SJSA1 (cell line): ENCODE results near the gene GMIP. TPM values are rescaled to one million over a fixed set of nuclear protein-coding genes. Genes with fewer than 3 reads are reported as not detected.

Source experiments
- DNase-seq, 2 experiments: peaks; one replicate each; pipeline ENCODE4 v3.0.0-alpha.2; 2015 to 2020; ENCODE audit warnings: low spot score in 2 of 2, low read depth in 1 of 2
- H3K27ac ChIP-seq: fragments of 250-450 bp; sonication (Bioruptor Pico); 2 replicates; pipeline ENCODE4 v1.5.1; 2020; ENCODE audit warnings: mild to moderate bottlenecking, moderate library complexity
- H3K27me3 ChIP-seq: fragments of 250-450 bp; sonication (Bioruptor Pico); replicated peaks from 2 replicates; pipeline ENCODE4 v1.5.1; 2020; ENCODE audit warnings: mild to moderate bottlenecking, moderate library complexity
- H3K36me3 ChIP-seq: fragments of 250-450 bp; sonication (Bioruptor Pico); 2 replicates; pipeline ENCODE4 v1.5.1; 2020; ENCODE audit warnings: mild to moderate bottlenecking
- H3K4me1 ChIP-seq: fragments of 250-450 bp; sonication (Bioruptor Pico); replicated peaks from 2 replicates; pipeline ENCODE4 v1.6.1; 2021; ENCODE audit warnings: mild to moderate bottlenecking
- H3K4me3 ChIP-seq: fragments of 250-450 bp; sonication (Bioruptor Pico); 2 replicates; pipeline ENCODE4 v1.5.1; 2020; ENCODE audit warnings: mild to moderate bottlenecking
- H3K9me3 ChIP-seq: fragments of 250-450 bp; sonication (Bioruptor Pico); replicated peaks from 2 replicates; pipeline ENCODE4 v1.5.1; 2020; ENCODE audit warnings: mild to moderate bottlenecking
- total RNA-seq: library from RNA; depleted of rRNA; stranded (reverse); fragments of >200 nt; shearing (Covaris generic); gene quantifications from 2 replicates; pipeline ENCODE4 v1.2.3, GENCODE V29; 2014

Gene GMIP
- total RNA-seq, 1 experiment from 2014 or later, result 2.9 TPM

DNA sequence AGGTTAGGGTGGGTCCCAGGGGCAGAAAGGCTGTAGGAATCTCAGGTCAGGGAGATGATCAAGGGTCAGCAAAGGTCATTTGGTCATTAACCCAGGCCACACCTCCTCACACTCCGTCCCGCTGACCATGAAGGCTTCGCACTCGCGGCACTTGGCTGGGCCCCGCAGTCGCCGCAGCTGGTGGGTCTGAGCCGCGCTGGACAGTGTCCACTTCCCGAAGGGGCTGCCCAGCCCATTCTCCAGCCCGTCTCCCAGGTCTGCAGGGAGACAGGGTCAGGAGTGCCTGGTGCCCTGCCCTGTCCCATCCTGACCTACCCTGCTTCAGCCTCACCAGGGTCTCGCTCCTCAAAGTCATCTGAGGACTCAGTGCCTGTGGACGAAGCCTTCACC lies 8.1 kb downstream of the GMIP start:
- Histone ChIP-seq H3K36me3 (peaks cover 21% of the 10 kb centered on the region), H3K4me1 (no peaks in the 10 kb centered on the region), H3K27ac (no peak overlapping the region), H3K27me3 (no peaks in the 10 kb centered on the region), H3K9me3 (no peaks in the 10 kb centered on the region), H3K4me3 (no peak overlapping the region)
- no peak for DNase-seq

DNA sequence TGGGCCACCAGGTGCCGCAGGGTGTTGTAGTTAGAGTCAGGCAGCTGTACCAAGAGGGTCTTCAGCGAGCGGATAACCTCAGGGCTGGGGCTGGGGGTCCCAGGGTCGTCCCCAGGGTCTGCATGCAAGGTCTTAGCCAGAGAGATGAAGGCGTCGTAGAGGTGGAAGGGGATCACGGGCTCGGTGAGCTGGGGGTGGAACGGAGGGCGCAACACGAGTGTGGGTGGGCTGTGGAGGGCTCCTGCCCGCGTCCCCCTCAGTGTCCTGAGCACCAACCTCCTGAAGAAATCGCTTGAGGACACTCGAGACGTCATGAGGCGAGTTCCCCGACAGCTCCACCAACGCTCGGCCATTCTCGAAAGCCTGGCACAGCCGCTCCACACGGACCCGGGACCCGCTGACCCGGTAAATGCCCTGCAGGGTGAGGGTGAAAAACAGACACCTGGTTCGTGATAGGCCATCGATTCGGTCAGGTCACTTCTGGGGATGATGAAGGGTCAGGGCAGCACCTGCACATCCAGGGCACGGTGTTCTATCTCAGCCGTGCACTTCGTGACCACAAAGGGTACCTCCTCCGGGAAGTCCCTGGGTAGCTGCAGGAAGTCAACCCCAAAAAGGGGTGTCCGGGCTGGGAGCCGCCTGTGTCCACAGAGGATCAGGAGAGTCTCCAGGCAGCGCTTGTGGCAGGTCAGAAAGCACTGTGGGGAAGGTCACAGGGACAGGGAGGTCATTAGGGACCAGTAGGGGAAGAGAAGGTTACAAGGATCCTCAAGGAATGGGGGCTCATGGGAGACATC lies 8.7 kb downstream of the GMIP start:
- DNase-seq, result no peak
- Histone ChIP-seq H3K4me3 (no peak overlapping the region), H3K4me1 (no peaks in the 10 kb centered on the region), H3K27me3 (no peaks in the 10 kb centered on the region), H3K27ac (no peak overlapping the region), H3K9me3 (no peaks in the 10 kb centered on the region), H3K36me3 (peaks cover 21% of the 10 kb centered on the region)

DNA sequence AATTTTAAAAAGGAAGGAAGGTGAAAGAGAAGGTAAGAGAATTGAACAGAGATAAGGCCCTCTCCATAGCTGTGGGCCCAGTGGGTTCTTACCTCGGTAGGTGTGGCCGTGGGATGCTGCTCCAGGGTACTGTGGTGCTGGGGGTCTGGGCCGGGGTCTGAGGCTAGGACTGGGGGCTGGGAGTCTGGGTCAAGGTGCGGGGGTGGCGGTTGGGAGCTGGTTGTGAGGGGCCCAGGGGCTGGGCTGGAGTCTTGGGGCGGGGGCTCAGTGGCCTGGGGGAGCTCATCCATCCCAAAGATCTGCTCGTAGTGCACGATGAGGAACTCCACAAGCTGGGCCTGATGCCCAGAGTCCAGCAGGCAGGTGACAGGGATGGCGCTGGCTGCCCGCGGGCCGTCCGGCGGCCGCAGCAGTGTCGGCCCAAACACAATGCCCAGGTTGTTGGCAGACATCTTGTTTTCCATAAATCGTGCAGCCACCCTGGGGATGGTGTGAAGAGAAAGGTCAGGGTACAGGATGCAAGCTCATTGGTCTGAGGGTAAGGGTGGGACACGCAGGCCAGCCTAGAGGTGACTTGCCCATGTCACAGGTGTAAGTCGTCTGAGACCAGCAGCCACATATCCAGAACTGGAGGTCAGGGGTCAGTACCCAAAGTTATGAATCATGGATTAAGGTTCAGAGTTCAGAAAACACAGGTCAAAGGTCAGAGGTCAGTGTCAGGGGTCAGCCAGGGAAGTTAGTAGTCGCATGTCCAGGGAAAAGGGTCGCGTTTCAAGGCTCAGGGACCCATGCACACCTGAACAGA lies 9.5 kb downstream of the GMIP start:
- Histone ChIP-seq H3K4me3 (no peak overlapping the region), H3K4me1 (no peaks in the 10 kb centered on the region), H3K27me3 (no peaks in the 10 kb centered on the region), H3K9me3 (no peaks in the 10 kb centered on the region), H3K27ac (no peak overlapping the region), H3K36me3 (peaks cover 21% of the 10 kb centered on the region)
- DNase-seq, result no peak

DNA sequence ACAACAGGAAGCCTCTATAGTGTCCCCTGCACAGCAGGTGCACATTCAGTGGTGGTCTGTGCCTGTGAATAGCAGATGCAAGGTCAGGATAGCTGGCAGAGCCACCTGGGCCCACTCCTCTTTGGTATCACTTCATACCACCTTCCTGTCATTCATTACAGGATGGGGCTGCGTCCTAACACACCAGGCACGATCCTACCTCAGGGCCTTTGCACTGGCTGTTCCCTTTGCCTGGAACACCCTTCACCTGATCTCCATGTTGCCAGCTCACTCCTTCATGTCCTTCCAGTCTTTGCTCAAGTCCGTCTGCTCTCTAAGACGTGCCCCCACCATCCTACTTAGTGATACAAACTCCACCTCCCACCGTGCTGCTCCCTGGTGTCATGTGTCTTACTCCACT lies 10.8 kb downstream of the GMIP start:
- H3K36me3 ChIP-seq, result peaks cover 21% of the 10 kb centered on the region
- H3K27ac ChIP-seq, result no peak overlapping the region
- H3K9me3 ChIP-seq, result no peaks in the 10 kb centered on the region
- H3K4me3 ChIP-seq, result no peak overlapping the region
- DNase-seq, result no peak
- H3K4me1 ChIP-seq, result no peaks in the 10 kb centered on the region
- no peaks in the 10 kb centered on the region for H3K27me3 ChIP-seq

DNA sequence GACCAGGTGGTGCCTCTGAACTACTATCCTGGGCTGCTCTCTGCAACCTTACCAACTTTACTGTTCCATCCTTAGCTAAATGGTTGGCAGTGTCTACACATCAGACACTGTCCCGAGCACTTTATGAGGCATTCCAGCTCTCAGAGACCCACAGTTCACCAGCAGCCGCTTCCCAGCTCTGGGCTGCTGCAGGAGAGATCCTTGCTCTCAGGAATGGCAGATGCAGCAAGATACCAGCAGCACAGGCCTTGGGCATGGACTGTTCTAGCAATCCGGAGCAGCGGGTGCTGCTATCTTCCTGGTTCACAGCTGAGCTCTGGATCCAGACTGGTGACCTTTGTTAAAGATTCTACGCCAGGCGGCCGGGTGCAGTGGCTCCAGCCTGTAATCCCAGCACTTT lies 12.1 kb downstream of the GMIP start:
- H3K27ac ChIP-seq, result no peak overlapping the region
- no peak overlapping the region for H3K4me3 ChIP-seq
- no peaks in the 10 kb centered on the region for H3K27me3 ChIP-seq
- no peaks in the 10 kb centered on the region for H3K4me1 ChIP-seq
- no peak for DNase-seq
- H3K9me3 ChIP-seq, result no peaks in the 10 kb centered on the region
- peaks cover 19% of the 10 kb centered on the region for H3K36me3 ChIP-seq

DNA sequence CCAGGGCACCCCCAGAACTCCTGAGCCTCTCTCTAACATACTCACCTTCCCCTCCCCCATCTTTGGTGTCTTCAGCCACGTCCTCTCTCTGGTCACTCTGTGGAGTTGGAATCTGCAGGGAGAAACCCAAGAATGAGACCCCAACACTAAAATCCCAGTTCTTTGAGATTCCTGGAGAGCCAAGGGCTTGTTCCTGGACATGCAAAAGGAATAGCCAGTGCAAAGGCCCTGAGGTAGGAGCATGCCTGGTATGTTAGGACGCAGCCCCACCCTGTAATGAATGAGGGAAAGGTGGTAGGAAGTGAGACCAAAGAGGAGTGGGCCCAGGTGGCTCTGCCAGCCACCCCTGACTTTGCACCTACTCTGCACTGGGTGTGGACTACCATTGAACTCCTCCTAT lies 13.0 kb downstream of the GMIP start:
- DNase-seq, result no peak
- Histone ChIP-seq H3K4me1 (no peaks in the 10 kb centered on the region), H3K27me3 (no peaks in the 10 kb centered on the region), H3K36me3 (peaks cover 19% of the 10 kb centered on the region), H3K9me3 (no peaks in the 10 kb centered on the region), H3K4me3 (no peak overlapping the region), H3K27ac (no peak overlapping the region)

DNA sequence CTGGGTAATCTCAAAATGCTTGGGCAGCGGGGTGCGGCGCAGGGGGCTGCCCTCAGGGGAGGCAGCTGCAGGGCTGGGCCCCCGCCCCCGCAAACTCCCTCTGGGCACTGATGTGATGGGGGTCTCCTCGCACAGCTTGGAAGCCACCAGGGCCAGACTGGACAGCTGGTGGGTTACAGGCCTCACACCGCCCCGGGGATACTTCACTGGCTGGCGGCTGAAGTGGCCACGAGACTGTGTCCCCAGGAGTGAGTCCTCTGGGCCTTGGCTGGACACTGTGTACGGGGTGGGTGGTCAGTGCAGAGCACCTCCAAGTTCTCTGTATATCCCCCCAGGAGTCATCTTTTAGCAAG lies 13.4 kb downstream of the GMIP start:
- Histone ChIP-seq H3K9me3 (no peaks in the 10 kb centered on the region), H3K4me1 (no peaks in the 10 kb centered on the region), H3K27me3 (no peaks in the 10 kb centered on the region), H3K36me3 (peaks cover 15% of the 10 kb centered on the region), H3K4me3 (no peak overlapping the region), H3K27ac (no peak overlapping the region)
- no peak for DNase-seq

DNA sequence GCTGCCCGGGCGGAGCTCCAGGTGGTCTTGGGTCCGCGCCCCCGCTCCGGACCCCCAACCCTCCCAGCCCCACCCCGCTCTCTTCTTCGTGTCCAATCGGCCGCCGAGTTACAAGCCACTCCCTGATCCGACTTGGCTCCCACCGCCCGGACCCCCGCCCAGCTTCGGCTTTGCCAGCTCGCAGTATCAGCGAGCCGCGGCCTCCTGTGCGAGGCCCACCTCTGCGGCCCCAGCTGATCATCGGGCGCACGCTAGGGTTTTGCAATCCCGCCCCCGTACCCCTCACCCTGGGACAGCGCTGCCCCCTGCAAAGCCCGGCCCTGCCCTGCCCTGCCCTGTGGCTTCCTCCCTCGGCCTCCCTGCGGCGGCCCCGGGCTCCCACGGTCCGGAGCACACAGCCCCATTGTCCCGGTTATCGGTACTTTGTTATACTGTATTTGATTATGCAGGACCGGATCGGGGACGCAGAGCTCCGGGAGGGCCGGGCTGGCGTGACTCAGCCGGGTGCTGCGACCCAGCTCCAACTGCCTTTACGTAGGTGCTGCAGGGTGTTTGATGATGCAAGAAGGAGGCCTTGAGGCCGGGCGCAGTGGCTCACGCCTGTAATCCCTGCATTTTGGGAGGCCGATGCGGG lies 14.8 kb downstream of the GMIP start:
- DNase-seq, result no peak
- Histone ChIP-seq H3K27ac (no peak overlapping the region), H3K4me3 (no peak overlapping the region)

DNA sequence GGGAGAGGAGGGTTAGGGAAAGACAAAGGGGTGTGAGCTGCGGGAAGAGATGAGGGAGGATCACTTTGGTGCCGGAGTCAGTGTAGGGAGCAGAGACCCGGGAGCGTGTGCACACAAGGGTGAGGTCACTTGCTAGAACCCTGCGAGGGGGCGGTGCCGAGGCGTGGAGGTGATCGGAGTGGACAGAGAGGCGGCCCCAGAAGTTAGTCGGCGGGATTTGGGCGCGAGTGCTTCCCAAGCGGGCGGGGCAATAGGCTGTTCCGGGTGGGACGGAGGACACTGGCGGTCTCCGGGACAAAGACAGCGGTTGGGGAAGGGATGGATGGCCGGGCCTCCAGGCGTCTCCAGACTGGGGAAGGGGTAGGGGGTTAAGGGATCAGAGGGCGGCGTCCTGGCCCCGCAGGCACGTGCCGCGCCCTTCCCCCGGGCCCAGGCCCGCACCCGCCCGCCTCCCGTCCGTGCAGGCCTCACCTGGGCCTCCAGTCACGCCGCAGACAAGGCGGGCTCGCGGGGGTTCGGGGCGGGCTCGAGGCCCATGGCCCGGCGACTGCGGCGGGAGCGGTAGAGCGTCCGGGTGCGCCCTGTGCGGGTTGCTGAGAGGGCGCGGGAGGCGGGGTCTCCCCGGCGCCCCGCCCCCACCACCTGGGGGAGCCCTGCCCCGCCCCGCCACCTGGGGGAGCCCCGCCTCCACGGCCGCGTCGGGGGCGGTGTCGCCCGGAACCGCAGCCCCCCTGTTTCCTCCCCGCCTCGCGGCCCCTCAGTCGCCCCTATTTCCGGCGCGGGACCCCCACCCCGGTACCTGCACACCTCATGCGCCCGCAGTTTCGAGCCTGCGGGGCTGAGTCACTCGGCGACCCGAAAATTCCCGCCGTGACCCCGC lies 15.6 kb downstream of the GMIP start, which contains the start of gene LPAR2:
TSS of gene LPAR2 (minus strand) at position 600 of the 880 bp plus-strand sequence. CDS start 945 bp downstream, outside the sequence.
- no peaks in the 10 kb centered on the region for H3K4me1 ChIP-seq
- no peak for DNase-seq
- H3K9me3 ChIP-seq, result no peaks in the 10 kb centered on the region
- H3K27ac ChIP-seq, result no peak within 1 kb of the TSS
- no peaks in the 10 kb centered on the region for H3K36me3 ChIP-seq
- H3K27me3 ChIP-seq, result no peaks in the 10 kb centered on the region
- no peak within 1 kb of the TSS for H3K4me3 ChIP-seq

More for the DNA sequence above, 14.8 kb downstream of the GMIP start:
- Histone ChIP-seq H3K9me3 (no peaks in the 10 kb centered on the region), H3K36me3 (0 out of 2 replicates have a peak, but pooled peaks cover 3% of the 10 kb centered on the region), H3K27me3 (no peaks in the 10 kb centered on the region), H3K4me1 (no peaks in the 10 kb centered on the region)

DNA sequence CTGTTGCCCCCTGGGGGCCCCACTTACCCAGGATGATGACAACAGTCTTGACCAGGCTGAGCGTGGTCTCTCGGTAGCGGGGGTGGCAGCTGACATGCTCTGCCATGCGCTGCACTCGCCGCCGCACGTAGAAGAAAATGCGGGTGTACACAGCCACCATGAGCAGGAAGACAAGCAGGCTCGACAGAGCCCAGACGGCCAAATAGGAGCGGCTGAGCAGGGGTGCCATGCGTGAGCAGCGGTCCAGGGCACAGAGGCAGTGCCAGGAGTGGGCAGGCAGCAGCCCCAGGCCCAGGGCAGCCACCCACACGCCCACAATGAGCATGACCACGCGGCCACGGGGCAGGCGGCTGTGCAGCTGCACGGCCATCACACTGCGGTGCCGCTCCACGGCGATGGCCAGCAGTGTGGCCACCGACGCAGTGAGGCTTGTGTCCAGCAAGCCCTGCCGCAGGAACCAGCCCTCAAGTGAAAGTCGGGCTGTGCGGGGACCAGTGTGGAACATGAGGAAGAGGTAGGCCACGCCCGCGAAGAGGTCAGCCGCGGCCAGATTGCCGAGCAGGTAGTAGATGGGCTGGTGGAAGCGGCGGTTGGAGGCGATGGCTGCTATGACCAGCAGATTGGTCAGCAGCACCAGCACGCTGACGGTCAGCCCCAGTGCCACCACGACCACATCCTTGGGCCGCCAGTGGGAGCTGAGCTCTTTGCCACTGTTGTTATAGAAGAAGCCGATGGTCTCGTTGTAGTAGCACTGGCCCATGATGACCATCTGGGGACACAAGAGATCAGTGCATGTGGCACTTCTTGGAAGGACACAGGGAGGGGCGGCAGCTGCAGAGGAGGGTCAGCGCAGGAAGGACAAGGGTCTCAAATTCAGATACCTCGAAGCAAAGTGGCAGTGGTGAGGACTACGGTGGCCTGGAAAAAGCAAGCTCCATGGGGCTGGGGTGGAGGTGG lies 16.7 kb downstream of the GMIP start:
- no peaks in the 10 kb centered on the region for H3K9me3 ChIP-seq
- no peak overlapping the region for H3K4me3 ChIP-seq
- DNase-seq, result no peak
- H3K27me3 ChIP-seq, result no peaks in the 10 kb centered on the region
- no peaks in the 10 kb centered on the region for H3K4me1 ChIP-seq
- no peak overlapping the region for H3K27ac ChIP-seq
- H3K36me3 ChIP-seq, result no peaks in the 10 kb centered on the region

DNA sequence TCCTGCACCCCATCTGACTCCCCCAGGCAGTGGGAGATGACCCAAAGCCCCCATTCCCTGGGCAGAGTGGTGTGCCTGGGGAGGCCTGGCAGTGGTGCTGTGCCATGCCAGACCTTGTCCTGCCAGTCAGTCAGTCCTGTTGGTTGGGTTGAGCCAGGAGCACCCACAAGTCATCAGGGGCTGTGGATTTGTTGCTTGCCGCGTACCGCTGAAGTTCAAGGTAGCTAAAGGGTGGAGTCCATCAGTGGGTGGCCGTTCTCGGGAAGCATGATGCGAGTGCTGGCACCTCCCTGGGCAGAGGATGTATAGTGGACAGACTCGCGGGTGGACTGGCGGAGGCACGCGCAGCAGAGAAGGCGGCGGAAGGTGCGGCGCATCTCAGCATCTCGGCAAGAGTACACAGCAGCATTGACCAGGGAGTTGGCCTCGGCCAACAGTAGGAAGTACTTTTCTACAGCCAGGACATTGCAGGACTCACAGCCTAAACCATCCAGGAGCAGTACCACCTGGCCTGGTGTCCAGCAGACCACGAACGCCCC lies 19.4 kb downstream of the GMIP start:
- H3K27ac ChIP-seq, result no peak overlapping the region
- DNase-seq, result no peak
- H3K27me3 ChIP-seq, result no peaks in the 10 kb centered on the region
- no peak overlapping the region for H3K4me3 ChIP-seq
- no peaks in the 10 kb centered on the region for H3K9me3 ChIP-seq
- no peaks in the 10 kb centered on the region for H3K36me3 ChIP-seq
- no peaks in the 10 kb centered on the region for H3K4me1 ChIP-seq

DNA sequence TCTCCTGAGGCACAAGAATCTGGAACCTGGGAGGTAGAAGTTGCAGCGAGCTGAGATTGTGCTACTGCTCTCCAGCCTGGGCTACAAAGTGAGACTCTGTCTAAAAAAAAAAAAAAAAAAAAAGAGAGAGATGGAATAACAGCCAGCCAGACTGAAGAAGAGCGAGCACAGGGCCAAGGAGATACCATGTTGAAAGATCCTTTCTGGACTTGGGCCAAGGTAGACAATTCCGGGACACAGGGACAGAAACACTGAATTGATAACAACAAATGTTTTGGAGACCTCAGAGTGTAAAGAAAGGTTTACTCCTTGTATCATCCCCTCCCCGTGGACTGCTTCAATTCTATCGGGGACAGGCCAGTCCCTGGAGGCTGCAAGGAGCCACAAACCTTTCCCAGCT lies 20.1 kb downstream of the GMIP start:
- H3K4me1 ChIP-seq, result 0 out of 2 replicates have a peak, but pooled peaks cover under 1% of the 10 kb centered on the region
- H3K4me3 ChIP-seq, result no peak overlapping the region
- no peaks in the 10 kb centered on the region for H3K27me3 ChIP-seq
- H3K27ac ChIP-seq, result no peak overlapping the region
- no peaks in the 10 kb centered on the region for H3K36me3 ChIP-seq
- no peaks in the 10 kb centered on the region for H3K9me3 ChIP-seq
- DNase-seq, result no peak
